HAP-1 (cell line): ENCODE measurements around the gene TACSTD2.
"Not testable (repeated sequence)": the region's sequence is repeated elsewhere in the genome, so short reads cannot be mapped to it uniquely, and the experiment has no call there.

Experiments
- DNase-seq, 2 experiments: peaks; one replicate each; pipeline ENCODE4 v3.0.0-alpha.2; 2016 to 2020; ENCODE audit warnings: low spot score in 2 of 2
- H3K27me3 ChIP-seq: fragments of 250-450 bp; sonication (Bioruptor Pico); 2 replicates; pipeline ENCODE4 v1.5.1; 2020; ENCODE audit warnings: low read depth, mild to moderate bottlenecking, moderate library complexity
- H3K36me3 ChIP-seq: fragments of 250-450 bp; sonication (Bioruptor Pico); replicated peaks from 2 replicates; pipeline ENCODE4 v1.5.1; 2020; ENCODE audit warnings: mild to moderate bottlenecking
- H3K4me1 ChIP-seq: fragments of 250-450 bp; sonication (Bioruptor Pico); 2 replicates; pipeline ENCODE4 v1.5.1; 2020; ENCODE audit warnings: mild to moderate bottlenecking
- H3K4me3 ChIP-seq: fragments of 250-450 bp; sonication (Bioruptor Pico); 2 replicates; pipeline ENCODE4 v1.5.1; 2020; ENCODE audit warnings: mild to moderate bottlenecking, moderate library complexity
- H3K9me3 ChIP-seq: fragments of 250-450 bp; sonication (Bioruptor Pico); 2 replicates; pipeline ENCODE4 v1.5.1; 2020; ENCODE audit warnings: mild to moderate bottlenecking, moderate library complexity
- in situ Hi-C: fragments of 300-500 bp; cut with MboI; formaldehyde crosslinking; loops from 3 replicates; pipeline ENCODE4 v1.14.3; 2020; ENCODE audit warnings: low sequenced_read_pairs, inconsistent platforms, mixed read lengths

The TACSTD2 gene

DNA sequence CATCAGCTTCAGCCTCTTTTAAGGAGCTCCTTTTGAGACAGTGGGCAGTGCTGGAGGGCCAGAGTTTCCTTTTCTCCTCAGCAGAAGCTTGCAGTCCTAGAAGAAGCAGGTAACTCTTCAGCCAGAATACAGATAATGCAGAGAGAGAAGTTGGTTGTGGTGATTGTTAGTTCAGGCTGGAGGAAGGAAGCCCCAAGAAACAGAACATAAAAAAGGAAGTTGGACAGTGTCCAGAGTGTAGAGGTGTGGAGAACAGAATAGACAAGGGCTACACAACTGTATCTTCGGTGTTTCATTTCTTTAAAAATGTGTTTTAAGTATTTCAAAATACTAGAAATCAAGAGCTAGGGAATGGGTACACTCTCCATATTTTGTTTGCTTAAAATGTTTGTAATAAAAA lies 6.4 kb upstream of the TACSTD2 start:
- no peaks in the 10 kb centered on the region for H3K9me3 ChIP-seq
- in situ Hi-C loops = no loop called here
- no peaks in the 10 kb centered on the region for H3K36me3 ChIP-seq
- no peaks in the 10 kb centered on the region; the same call in 1 of the 2 replicates for H3K27me3 ChIP-seq
- no peaks in the 10 kb centered on the region for H3K4me1 ChIP-seq
- no peak for DNase-seq
- H3K4me3 ChIP-seq = no peak overlapping the region

DNA sequence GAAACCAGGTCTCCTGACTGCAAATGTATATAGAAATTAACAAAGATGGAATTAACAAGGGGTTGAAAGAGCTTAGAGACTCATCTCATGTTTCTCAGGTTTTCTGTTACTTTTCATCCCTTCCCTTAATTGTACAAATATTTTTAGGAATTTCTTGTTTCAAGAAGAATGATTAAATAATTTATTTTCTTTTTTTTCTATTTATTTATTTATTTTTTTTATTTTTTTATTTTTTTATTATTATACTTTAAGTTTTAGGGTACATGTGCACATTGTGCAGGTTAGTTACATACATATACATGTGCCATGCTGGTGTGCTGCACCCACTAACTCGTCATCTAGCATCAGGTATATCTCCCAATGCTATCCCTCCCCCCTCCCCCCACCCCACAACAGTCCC lies 5.1 kb upstream of the TACSTD2 start:
- H3K9me3 ChIP-seq, H3K27me3 ChIP-seq, H3K4me3 ChIP-seq, H3K36me3 ChIP-seq, in situ Hi-C loops, DNase-seq, H3K4me1 ChIP-seq: not testable (repeated sequence)

DNA sequence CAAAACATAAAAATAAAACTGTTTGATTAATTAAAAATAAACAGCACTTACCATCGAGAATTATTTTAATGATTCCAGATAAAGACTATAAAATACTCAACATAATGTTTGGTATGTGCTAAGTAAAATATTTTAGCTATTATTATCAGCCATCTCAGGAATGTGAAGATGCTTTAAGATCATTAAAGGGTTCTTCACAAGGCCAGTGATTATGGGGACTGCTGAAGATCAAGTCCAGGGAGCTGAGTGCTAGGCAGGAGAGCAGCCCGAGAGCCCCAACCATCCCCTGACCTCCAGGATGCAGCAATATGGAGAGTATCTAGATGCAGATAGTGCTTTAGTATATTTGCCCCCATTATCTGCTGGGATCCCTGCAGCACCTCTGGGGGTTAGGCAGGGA lies 4.6 kb upstream of the TACSTD2 start:
- in situ Hi-C loops = no loop called here
- no peaks in the 10 kb centered on the region for H3K9me3 ChIP-seq
- no peaks in the 10 kb centered on the region for H3K36me3 ChIP-seq
- no peak overlapping the region for H3K4me3 ChIP-seq
- no peaks in the 10 kb centered on the region for H3K4me1 ChIP-seq
- H3K27me3 ChIP-seq = no peaks in the 10 kb centered on the region; the same call in 1 of the 2 replicates
- DNase-seq = no peak

DNA sequence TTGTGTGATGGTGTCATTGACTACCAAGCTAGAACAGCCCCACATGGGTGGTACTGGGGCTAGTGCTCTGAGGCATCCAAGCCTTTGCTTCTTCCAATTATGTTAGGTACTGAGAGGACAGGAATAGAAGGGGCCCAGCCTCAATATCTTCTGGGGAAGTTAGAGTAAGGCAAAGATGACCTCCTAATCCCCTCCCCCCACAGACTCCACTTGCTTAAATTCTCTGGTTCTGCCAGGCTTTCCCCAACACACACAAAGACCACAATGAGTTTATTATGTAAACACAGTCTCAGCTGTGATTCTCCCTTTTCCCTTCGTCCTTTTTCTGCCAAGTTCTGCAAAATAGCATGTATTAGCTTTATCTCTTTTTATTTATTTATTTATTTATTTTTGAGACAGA lies 3.1 kb upstream of the TACSTD2 start:
- H3K36me3 ChIP-seq = no peaks in the 10 kb centered on the region
- in situ Hi-C loops = no loop called here
- H3K4me3 ChIP-seq = no peak overlapping the region
- no peak for DNase-seq
- no peaks in the 10 kb centered on the region for H3K27me3 ChIP-seq
- no peaks in the 10 kb centered on the region for H3K9me3 ChIP-seq
- no peaks in the 10 kb centered on the region for H3K4me1 ChIP-seq

DNA sequence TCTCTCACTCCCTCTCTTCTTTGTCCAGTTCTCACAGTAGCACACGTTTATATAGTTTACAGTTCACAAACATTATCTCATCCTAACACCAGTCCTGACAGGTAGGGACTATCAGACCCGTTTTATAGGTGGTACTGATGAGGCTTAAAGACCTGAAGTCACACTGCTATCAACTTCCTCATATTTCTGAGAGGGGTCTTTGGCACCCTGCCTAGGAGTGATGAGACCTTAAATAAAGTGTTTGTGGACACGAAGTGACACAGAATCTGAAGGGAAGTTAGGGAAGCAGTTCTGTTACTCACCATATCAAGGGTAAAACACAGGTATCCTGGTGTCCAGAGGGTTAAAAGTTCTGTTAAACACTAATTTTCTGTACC lies 590 bp upstream of the TACSTD2 start:
- Histone ChIP-seq H3K4me1 (no peaks in the 10 kb centered on the region), H3K27me3 (peaks cover 6% of the 10 kb centered on the region; the same call in 1 of the 2 replicates), H3K4me3 (no peak overlapping the region), H3K36me3 (no peaks in the 10 kb centered on the region), H3K9me3 (no peaks in the 10 kb centered on the region)
- DNase-seq = no peak
- in situ Hi-C loops = no loop called here

DNA sequence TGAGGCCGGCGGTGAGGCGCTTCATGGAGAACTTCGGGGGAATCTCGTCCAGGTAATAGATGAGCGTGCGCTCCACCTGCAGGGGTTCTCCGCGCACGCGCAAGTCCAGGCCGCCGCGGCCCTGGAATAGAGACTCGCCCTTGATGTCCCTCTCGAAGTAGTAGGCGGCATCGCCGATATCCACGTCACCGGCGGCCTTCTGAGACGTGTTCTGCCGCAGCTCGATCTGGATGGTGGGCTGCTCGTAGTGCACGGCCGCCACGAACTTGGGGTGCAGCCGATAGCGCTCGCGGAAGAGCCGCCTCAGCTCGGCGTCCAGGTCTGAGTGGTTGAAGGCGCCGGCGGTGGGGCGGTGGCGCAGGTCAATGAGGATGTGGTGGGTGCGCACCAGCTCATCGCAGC lies 726 bp downstream of the TACSTD2 start:
- Histone ChIP-seq H3K4me3 (no peak overlapping the region), H3K4me1 (no peaks in the 10 kb centered on the region), H3K36me3 (no peaks in the 10 kb centered on the region), H3K9me3 (no peaks in the 10 kb centered on the region), H3K27me3 (peaks cover 10% of the 10 kb centered on the region; the same call in 1 of the 2 replicates)
- in situ Hi-C loops = no loop called here
- no peak for DNase-seq

DNA sequence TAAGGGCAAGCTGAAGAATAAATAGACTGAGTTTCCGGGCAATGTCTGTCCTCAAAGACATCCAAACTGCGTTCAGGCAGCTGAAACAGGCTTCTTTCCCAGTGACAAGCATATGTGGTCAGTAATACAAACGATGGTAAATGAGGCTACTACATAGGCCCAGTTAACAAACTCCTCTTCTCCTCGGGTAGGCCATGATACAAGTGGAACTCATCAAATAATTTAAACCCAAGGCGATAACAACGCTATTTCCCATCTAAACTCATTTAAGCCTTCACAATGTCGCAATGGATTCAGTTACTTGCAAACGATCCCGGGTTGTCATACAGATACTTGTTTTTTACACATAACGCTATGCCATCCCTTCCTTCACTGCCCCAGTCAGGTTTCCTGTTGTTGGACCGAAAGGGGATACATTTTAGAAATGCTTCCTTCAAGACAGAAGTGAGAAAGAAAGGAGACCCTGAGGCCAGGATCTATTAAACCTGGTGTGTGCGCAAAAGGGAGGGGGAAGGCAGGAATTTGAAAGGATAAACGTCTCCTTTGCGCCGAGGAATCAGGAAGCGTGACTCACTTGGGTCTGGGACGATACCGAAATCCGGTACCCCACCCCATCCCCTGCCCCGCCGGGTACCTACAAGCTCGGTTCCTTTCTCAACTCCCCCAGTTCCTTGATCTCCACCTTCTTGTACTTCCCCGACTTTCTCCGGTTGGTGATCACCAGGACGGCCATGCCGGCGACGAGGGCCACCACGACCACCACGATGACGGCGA lies 1.3 kb downstream of the TACSTD2 start:
- Histone ChIP-seq H3K4me3 (no peak overlapping the region), H3K9me3 (no peaks in the 10 kb centered on the region), H3K27me3 (peaks cover 10% of the 10 kb centered on the region; the same call in 1 of the 2 replicates), H3K36me3 (no peaks in the 10 kb centered on the region), H3K4me1 (no peaks in the 10 kb centered on the region)
- in situ Hi-C loops = no loop called here
- DNase-seq = no peak

DNA sequence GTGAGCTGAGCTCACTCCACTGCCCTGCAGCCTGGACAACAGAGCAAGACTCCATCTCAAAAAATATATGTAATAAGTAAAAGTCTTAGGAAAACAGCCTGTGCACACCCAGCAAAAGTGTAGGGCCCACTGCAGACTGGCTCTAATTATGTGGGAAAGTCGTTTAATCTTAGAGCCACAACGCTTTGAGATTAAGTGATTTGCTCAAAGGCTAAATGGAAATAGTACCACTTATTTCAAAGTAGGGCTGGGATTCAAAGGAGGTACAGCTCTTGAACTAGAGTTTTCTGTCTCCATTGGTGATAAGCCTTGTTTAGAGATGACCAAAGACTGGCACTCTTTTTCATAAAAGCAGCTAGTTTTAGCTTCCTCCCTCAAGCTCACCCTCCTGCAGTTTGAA lies 2.2 kb downstream of the TACSTD2 start:
- no peak for DNase-seq
- no peaks in the 10 kb centered on the region for H3K36me3 ChIP-seq
- H3K27me3 ChIP-seq = peaks cover 10% of the 10 kb centered on the region; the same call in 1 of the 2 replicates
- in situ Hi-C loops = no loop called here
- H3K4me1 ChIP-seq = no peaks in the 10 kb centered on the region
- no peaks in the 10 kb centered on the region for H3K9me3 ChIP-seq
- H3K4me3 ChIP-seq = no peak overlapping the region

DNA sequence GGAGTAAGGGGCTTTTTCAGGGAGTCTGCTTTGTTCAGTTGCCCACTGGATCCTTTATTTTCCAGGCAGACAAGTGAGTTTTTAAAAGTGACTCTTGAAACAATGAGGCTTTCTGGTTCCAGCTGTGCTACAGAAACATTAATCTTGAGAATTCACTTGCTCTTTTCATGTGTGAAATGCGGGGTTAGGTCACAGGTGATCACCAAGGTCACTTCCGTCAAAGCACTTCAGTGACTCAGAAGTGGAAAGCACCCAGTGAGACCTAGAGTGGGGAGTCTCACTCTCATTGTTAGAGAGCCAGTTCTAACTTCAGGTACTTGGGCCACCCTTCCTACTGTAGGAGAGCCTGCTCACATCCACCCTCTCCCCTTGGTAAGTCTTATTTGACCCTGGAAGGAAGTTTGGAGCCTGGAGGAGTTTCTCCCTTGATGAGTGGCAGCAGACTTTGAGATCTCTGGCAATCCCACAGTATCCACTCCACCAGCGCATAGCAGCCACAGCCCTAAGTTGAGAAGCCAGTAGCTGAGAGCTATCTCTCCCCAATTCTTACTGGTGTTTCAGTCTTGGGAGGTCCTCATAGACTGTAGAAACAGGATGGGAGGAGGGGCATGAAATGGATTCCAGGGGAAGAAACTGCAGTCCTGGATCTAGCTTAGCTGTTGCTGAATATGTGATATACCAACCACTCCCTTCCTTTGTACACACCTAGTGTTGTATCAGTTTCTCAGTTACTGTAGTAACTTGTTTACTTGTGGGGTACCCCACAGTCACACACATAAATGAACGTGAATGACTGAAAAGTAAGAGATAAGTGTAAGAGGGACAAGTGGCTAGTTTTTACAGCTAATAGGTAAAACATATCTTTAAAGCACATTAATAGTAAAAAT lies 3.1 kb downstream of the TACSTD2 start:
- DNase-seq = no peak
- in situ Hi-C loops = no loop called here
- no peak overlapping the region for H3K4me3 ChIP-seq
- H3K4me1 ChIP-seq = no peaks in the 10 kb centered on the region; the same call in 1 of the 2 replicates
- H3K27me3 ChIP-seq = peaks cover 10% of the 10 kb centered on the region; the same call in 1 of the 2 replicates
- no peaks in the 10 kb centered on the region for H3K36me3 ChIP-seq
- no peaks in the 10 kb centered on the region for H3K9me3 ChIP-seq

DNA sequence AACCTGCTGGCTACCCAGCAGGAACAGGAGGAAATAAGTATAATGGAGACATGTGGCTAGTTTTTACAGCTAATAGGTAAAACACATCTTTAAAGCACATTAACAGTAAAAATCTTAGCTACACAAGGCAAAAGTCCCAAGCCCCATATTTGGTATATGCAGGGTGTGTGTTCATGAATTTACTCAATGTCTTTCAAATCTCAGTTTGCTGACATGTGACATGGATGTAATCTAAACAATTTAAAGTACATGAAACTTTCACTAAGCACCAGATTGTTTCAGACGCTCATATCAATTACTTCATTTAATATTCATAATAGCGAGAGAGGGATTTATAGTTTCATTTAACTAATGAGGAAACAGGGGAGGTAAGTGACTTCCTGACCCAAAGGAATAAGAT lies 3.9 kb downstream of the TACSTD2 start:
- H3K27me3 ChIP-seq = peaks cover 10% of the 10 kb centered on the region; the same call in 1 of the 2 replicates
- no peaks in the 10 kb centered on the region for H3K9me3 ChIP-seq

DNA sequence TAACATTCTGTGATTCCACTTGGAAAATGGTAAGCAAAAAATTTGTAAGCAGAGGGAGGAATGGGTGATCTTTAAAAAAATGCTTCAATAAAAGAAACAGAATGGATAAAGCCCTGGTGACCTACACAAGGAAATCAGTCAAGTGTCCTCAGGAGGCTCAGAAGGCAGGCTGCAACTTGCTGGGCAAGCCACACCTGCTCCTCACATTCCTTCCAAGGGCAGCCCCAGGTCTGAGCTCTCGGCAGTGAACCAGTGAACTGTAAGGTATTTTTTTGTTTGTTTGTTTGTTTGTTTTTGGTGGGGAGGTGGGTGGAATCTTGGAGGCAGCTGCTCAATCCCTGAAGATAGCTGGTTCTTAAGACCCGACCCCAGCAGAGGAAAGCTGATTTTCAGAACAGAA lies 4.4 kb downstream of the TACSTD2 start:
- in situ Hi-C loops = no loop called here
- no peaks in the 10 kb centered on the region for H3K36me3 ChIP-seq
- H3K4me1 ChIP-seq = peaks cover 3% of the 10 kb centered on the region
- no peak for DNase-seq
- no peaks in the 10 kb centered on the region for H3K9me3 ChIP-seq
- H3K4me3 ChIP-seq = no peak overlapping the region
- H3K27me3 ChIP-seq = peaks cover 10% of the 10 kb centered on the region; the same call in 1 of the 2 replicates

More for the DNA sequence above, 3.9 kb downstream of the TACSTD2 start:
- in situ Hi-C loops = no loop called here
- peaks cover 3% of the 10 kb centered on the region for H3K4me1 ChIP-seq
- no peaks in the 10 kb centered on the region for H3K36me3 ChIP-seq
- no peak for DNase-seq
- no peak overlapping the region for H3K4me3 ChIP-seq

DNA sequence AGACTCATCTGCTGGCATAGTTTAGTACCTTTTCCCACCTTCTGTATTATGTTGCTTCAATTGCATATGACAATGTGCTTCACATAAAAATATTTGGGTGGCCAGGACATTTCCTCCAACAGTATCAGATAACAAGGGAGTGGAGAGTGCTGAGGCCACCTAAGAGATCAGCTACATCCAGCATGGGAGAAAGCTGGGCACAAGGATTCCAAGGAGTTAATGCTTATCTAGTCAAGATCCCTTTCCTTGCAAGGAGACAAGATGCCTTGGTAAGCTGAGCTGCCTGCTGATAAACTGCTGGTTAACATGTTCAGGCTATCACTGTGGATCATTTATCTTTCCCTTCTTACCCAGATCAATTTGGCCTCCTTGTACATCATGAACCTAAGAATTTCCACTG lies 5.4 kb downstream of the TACSTD2 start:
- no peak overlapping the region for H3K4me3 ChIP-seq
- no peaks in the 10 kb centered on the region for H3K36me3 ChIP-seq
- no peaks in the 10 kb centered on the region for H3K9me3 ChIP-seq
- no peak for DNase-seq
- in situ Hi-C loops = no loop called here
- peaks cover 3% of the 10 kb centered on the region for H3K4me1 ChIP-seq
- peaks cover 10% of the 10 kb centered on the region; the same call in 1 of the 2 replicates for H3K27me3 ChIP-seq

DNA sequence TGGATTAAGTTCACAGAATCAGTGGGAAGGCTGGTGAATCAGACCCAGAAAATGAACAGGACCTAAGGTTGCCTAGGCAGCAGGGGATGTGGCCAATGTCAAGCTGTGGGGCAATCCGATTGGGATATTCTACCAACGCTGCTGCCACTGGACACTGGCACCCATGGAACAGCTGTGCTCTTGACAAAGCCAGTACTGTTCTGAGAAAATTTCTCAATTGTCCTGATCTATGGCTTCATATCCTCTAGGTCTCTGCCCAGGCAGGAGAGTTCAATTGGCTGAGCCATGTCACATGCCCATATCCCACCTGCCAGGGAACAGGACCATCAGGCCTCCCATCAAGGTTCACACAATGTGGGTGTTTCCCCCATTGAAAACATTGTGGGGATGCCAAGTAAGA lies 6.2 kb downstream of the TACSTD2 start:
- in situ Hi-C loops = no loop called here

DNA sequence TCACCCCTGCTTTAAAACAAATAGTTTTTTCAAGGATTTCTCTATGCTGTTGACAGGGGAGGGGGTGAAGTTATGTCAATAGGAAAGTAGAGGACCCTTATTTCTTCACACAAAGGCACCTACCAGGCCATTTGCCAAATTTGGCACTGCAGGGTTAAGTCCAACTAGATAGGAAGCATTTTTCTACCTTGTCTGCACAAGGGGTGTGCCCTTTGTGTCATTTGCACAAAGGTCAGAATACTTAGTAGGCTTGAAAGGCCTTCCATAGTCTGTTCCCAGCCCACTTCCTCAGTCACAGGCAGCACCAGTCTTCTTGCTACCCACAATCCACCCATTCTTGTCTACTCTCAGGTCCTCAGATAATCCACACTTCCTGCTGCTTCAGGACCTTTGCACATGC lies 7.0 kb downstream of the TACSTD2 start:
- in situ Hi-C loops = no loop called here
- peaks cover 10% of the 10 kb centered on the region; the same call in 1 of the 2 replicates for H3K27me3 ChIP-seq
- H3K4me3 ChIP-seq = no peak overlapping the region
- no peak for DNase-seq
- H3K4me1 ChIP-seq = peaks cover 3% of the 10 kb centered on the region
- H3K9me3 ChIP-seq = no peaks in the 10 kb centered on the region
- no peaks in the 10 kb centered on the region for H3K36me3 ChIP-seq

More for the DNA sequence above, 6.2 kb downstream of the TACSTD2 start:
- Histone ChIP-seq H3K4me1 (peaks cover 3% of the 10 kb centered on the region), H3K4me3 (no peak overlapping the region), H3K36me3 (no peaks in the 10 kb centered on the region), H3K9me3 (no peaks in the 10 kb centered on the region), H3K27me3 (peaks cover 10% of the 10 kb centered on the region; the same call in 1 of the 2 replicates)
- no peak for DNase-seq
